Smooth muscle cell (in vitro differentiated cells): ENCODE results near the gene SNAPIN. TPM values are rescaled to one million over a fixed set of nuclear protein-coding genes. Genes with fewer than 3 reads are reported as not detected.

Source experiments
- DNase-seq: peaks from one replicate; lab custom pipeline; 2025; ENCODE audit not compliant: unreplicated experiment; lab: John Stamatoyannopoulos, UW
- H2AFZ ChIP-seq: fragments of 200-600 bp; sonication (generic); 2 replicates; pipeline ENCODE4 v1.6.0; 2016; ENCODE audit warnings: antibody characterized with exemption, low read depth, mild to moderate bottlenecking
- H3F3A ChIP-seq: fragments of 200-600 bp; sonication (generic); 2 replicates; pipeline ENCODE4 v1.6.0; 2017; ENCODE audit warnings: antibody characterized with exemption, low read depth
- H3K27ac ChIP-seq: fragments of 200-600 bp; sonication (generic); 2 replicates; pipeline ENCODE4 v1.5.1; 2016; ENCODE audit warnings: low read depth, mild to moderate bottlenecking
- H3K27me3 ChIP-seq: fragments of 200-600 bp; sonication (generic); 2 replicates; pipeline ENCODE4 v1.6.1; 2016; ENCODE audit warnings: low read depth, mild to moderate bottlenecking
- H3K36me3 ChIP-seq: fragments of 200-600 bp; sonication (generic); 2 replicates; pipeline ENCODE4 v1.5.1; 2016; ENCODE audit warnings: low read depth
- H3K4me1 ChIP-seq: fragments of 200-600 bp; sonication (generic); 2 replicates; pipeline ENCODE4 v1.5.1; 2016; ENCODE audit warnings: low read depth
- H3K4me2 ChIP-seq: fragments of 200-600 bp; sonication (generic); 2 replicates; pipeline ENCODE4 v1.6.0; 2016; ENCODE audit warnings: mild to moderate bottlenecking
- H3K4me3 ChIP-seq: fragments of 200-600 bp; sonication (generic); 2 replicates; pipeline ENCODE4 v1.5.1; 2016; ENCODE audit warnings: mild to moderate bottlenecking
- H3K79me2 ChIP-seq: fragments of 200-600 bp; sonication (generic); 2 replicates; pipeline ENCODE4 v1.6.0; 2016; ENCODE audit warnings: low read depth, mild to moderate bottlenecking
- H3K9ac ChIP-seq: fragments of 200-600 bp; sonication (generic); 2 replicates; pipeline ENCODE4 v1.6.0; 2016; ENCODE audit warnings: low read depth
- H3K9me3 ChIP-seq: fragments of 200-600 bp; sonication (generic); replicated peaks from 2 replicates; pipeline ENCODE4 v1.5.1; 2016; ENCODE audit warnings: low read depth
- H4K20me1 ChIP-seq: fragments of 200-600 bp; sonication (generic); 2 replicates; pipeline ENCODE4 v1.6.0; 2016; ENCODE audit warnings: low read depth
- WGBS: methylation state at CpG from one replicate; pipeline ENCODE4 v1.1.7; 2016; ENCODE audit warnings: low lambda C conversion rate; 5-methylcytosine and 5-hydroxymethylcytosine counted together
- microRNA-seq: library from miRNA; unstranded; fragments of <30 nt; microRNA quantifications from one replicate; pipeline ENCODE4, GENCODE V29; 2016; ENCODE audit warnings: borderline number of aligned reads
- polyA plus RNA-seq: library from polyadenylated mRNA; unstranded; fragments of >200 nt; fragmentation: Nextera tagmentation; extraction: Ambion mirVana; gene quantifications from 2 replicates; pipeline ENCODE4 v1.2.1, GENCODE V29; 2016
- small RNA-seq: library from RNA; depleted of rRNA; stranded (forward); fragments of <200 nt; gene quantifications from one replicate; pipeline ENCODE3, GENCODE V24; 2014
- total RNA-seq: library from RNA; depleted of rRNA; stranded (reverse); fragments of >200 nt; gene quantifications from 2 replicates; pipeline ENCODE4 v1.2.3, GENCODE V29; 2014
- TF ChIP-seq, protein P1 (sequence below): fragments of 200-600 bp; sonication (generic); IDR thresholded peaks from 2 replicates; pipeline ENCODE4 v1.5.1; 2017; ENCODE audit warnings: borderline replicate concordance, mild to moderate bottlenecking, antibody characterized with exemption; ENCODE audit not compliant: insufficient read depth, poor library complexity, severe bottlenecking

SNAPIN gene
- total and polyA plus RNA-seq, 2 experiments from 2014 or later, result 52.0 to 65.5 TPM

DNA sequence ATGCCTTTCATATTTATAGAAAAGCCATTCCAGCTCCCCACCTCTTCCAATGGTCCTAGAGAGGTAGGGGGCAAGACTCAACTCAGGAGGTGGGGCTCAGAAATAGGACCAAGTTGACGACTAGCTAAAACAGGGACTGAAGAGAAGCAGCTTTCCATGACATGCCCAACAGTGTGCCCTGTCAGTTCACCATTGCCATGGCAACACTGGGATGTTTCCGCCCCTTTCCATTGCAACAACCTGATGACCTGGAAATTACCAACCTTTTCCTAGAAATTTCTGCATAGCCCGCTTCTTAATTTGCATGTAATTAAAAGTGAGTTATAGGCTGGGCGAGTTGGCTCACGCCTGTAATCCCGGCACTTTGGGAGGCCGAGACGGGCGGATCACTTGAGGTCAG lies 47.0 kb downstream of the SNAPIN start:
- Histone ChIP-seq H3K9me3 (no peaks in the 10 kb centered on the region), H4K20me1 (no peaks in the 10 kb centered on the region), H3K27ac (no peak overlapping the region), H3K36me3 (no peaks in the 10 kb centered on the region), H3K9ac (no peak overlapping the region), H2AFZ (no peak overlapping the region), H3K4me1 (no peaks in the 10 kb centered on the region), H3K4me3 (no peak overlapping the region), H3F3A (no peaks in the 10 kb centered on the region), H3K79me2 (no peaks in the 10 kb centered on the region), H3K27me3 (no peaks in the 10 kb centered on the region), H3K4me2 (no peak overlapping the region)
- 97% methylated on average over 9 of the region's 9 CpGs for WGBS
- DNase-seq, result no peak
- TF ChIP-seq, protein P1, sequence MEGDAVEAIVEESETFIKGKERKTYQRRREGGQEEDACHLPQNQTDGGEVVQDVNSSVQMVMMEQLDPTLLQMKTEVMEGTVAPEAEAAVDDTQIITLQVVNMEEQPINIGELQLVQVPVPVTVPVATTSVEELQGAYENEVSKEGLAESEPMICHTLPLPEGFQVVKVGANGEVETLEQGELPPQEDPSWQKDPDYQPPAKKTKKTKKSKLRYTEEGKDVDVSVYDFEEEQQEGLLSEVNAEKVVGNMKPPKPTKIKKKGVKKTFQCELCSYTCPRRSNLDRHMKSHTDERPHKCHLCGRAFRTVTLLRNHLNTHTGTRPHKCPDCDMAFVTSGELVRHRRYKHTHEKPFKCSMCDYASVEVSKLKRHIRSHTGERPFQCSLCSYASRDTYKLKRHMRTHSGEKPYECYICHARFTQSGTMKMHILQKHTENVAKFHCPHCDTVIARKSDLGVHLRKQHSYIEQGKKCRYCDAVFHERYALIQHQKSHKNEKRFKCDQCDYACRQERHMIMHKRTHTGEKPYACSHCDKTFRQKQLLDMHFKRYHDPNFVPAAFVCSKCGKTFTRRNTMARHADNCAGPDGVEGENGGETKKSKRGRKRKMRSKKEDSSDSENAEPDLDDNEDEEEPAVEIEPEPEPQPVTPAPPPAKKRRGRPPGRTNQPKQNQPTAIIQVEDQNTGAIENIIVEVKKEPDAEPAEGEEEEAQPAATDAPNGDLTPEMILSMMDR, result no peak

DNA sequence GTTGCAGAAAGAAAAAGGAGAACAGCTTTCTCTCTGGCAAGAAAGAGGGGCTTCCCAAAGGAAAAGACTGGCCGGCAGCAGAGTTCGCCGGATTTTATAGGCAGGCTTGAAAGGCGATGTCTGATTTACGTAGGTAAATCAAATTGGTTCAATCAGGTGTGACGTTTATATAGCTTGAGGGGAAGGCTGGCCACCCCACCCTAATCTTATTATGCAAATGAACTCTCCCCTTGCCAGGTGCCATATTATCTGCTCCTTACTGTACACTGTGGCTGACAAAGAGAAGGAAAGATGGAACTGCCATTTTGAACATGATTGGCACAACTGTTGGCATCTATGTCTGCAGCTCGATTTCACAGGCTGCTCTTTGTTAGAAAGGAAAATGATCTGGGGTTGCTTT lies 52.5 kb downstream of the SNAPIN start:
- H3K4me1 ChIP-seq, result no peaks in the 10 kb centered on the region
- H2AFZ ChIP-seq, result no peak overlapping the region
- H3K27ac ChIP-seq, result no peak overlapping the region
- TF ChIP-seq, protein P1, result no peak
- H3K4me3 ChIP-seq, result no peak overlapping the region
- 84% methylated on average over 7 of the region's 7 CpGs for WGBS
- H3F3A ChIP-seq, result no peaks in the 10 kb centered on the region
- DNase-seq, result no peak
- no peaks in the 10 kb centered on the region for H3K27me3 ChIP-seq
- no peaks in the 10 kb centered on the region for H3K79me2 ChIP-seq
- H3K9me3 ChIP-seq, result no peaks in the 10 kb centered on the region
- H3K9ac ChIP-seq, result no peak overlapping the region
- H4K20me1 ChIP-seq, result no peaks in the 10 kb centered on the region
- H3K4me2 ChIP-seq, result no peak overlapping the region
- H3K36me3 ChIP-seq, result no peaks in the 10 kb centered on the region

Small RNAs within 50 kb of the gene (microRNA-seq; reads per million reads assigned to microRNA genes)
- not detected for gene MIR8083

Small RNAs within 50 kb of the gene (small RNA-seq; reads per million reads assigned to genes)
- gene MIR8083 (not detected), gene RN7SL372P (not detected)

Other genes with a start within 250 kb of the SNAPIN start
- gene S100A7A, start 242.2 kb upstream of the SNAPIN start, total RNA-seq, result not detected in 2 replicates
- not detected in 2 replicates for gene S100A7A, start 242.2 kb upstream of the SNAPIN start, polyA plus RNA-seq
- gene S100A7, start 198.1 kb upstream of the SNAPIN start, total RNA-seq, result not detected in 2 replicates
- gene S100A7, start 198.1 kb upstream of the SNAPIN start, polyA plus RNA-seq, result not detected in 2 replicates
- gene S100A6, start 122.7 kb upstream of the SNAPIN start, total RNA-seq, result 410 and 499 TPM in 2 replicates
- 1,358 and 1,471 TPM in 2 replicates for gene S100A6, start 122.7 kb upstream of the SNAPIN start, polyA plus RNA-seq
- gene S100A5, start 117.8 kb upstream of the SNAPIN start, total RNA-seq, result 1.6 and 5.7 TPM in 2 replicates
- 4.8 and 6.2 TPM in 2 replicates for gene S100A5, start 117.8 kb upstream of the SNAPIN start, polyA plus RNA-seq
- 1,139 and 1,222 TPM in 2 replicates for gene S100A4, start 112.9 kb upstream of the SNAPIN start, total RNA-seq
- 1,491 and 1,802 TPM in 2 replicates for gene S100A4, start 112.9 kb upstream of the SNAPIN start, polyA plus RNA-seq
- 11.2 and 13.9 TPM in 2 replicates for gene S100A3, start 109.4 kb upstream of the SNAPIN start, total RNA-seq
- 18.0 and 19.8 TPM in 2 replicates for gene S100A3, start 109.4 kb upstream of the SNAPIN start, polyA plus RNA-seq
- 2.3 and 7.3 TPM in 2 replicates for gene S100A2, start 92.9 kb upstream of the SNAPIN start, total RNA-seq
- gene S100A2, start 92.9 kb upstream of the SNAPIN start, polyA plus RNA-seq, result 16.6 and 20.4 TPM in 2 replicates
- 198 and 238 TPM in 2 replicates for gene S100A16, start 45.6 kb upstream of the SNAPIN start, total RNA-seq
- gene S100A16, start 45.6 kb upstream of the SNAPIN start, polyA plus RNA-seq, result 302 and 358 TPM in 2 replicates
- 20.1 and 25.1 TPM in 2 replicates for gene S100A14, start 42.4 kb upstream of the SNAPIN start, total RNA-seq
- gene S100A14, start 42.4 kb upstream of the SNAPIN start, polyA plus RNA-seq, result 11.0 and 32.7 TPM in 2 replicates
- gene S100A13, start 31.2 kb upstream of the SNAPIN start, total RNA-seq, result 150 and 158 TPM in 2 replicates
- gene S100A13, start 31.2 kb upstream of the SNAPIN start, polyA plus RNA-seq, result 474 and 498 TPM in 2 replicates
- gene S100A1, start 30.3 kb upstream of the SNAPIN start, total RNA-seq, result 8.3 TPM in 1 of 2 replicates, not detected in the other
- 0.46 and 1.0 TPM in 2 replicates for gene S100A1, start 30.3 kb upstream of the SNAPIN start, polyA plus RNA-seq
- gene CHTOP, start 24.6 kb upstream of the SNAPIN start, total RNA-seq, result 47.8 and 48.1 TPM in 2 replicates
- 49.7 and 50.2 TPM in 2 replicates for gene CHTOP, start 24.6 kb upstream of the SNAPIN start, polyA plus RNA-seq
- 201 and 206 TPM in 2 replicates for gene ILF2, start 12.3 kb downstream of the SNAPIN start, total RNA-seq
- gene ILF2, start 12.3 kb downstream of the SNAPIN start, polyA plus RNA-seq, result 194 and 241 TPM in 2 replicates
- 0.09 and 0.54 TPM in 2 replicates for gene NPR1, start 20.0 kb downstream of the SNAPIN start, total RNA-seq
- 0.24 and 0.40 TPM in 2 replicates for gene NPR1, start 20.0 kb downstream of the SNAPIN start, polyA plus RNA-seq
- 33.6 and 34.8 TPM in 2 replicates for gene INTS3, start 69.3 kb downstream of the SNAPIN start, total RNA-seq
- gene INTS3, start 69.3 kb downstream of the SNAPIN start, polyA plus RNA-seq, result 22.3 and 27.6 TPM in 2 replicates
- gene SLC27A3, start 116.7 kb downstream of the SNAPIN start, total RNA-seq, result 14.8 and 21.3 TPM in 2 replicates
- 36.0 and 41.0 TPM in 2 replicates for gene SLC27A3, start 116.7 kb downstream of the SNAPIN start, polyA plus RNA-seq